Measurements from ENCODE around the gene HSPB9. TPM values are rescaled to one million over a fixed set of nuclear protein-coding genes. Genes with fewer than 3 reads are reported as not detected.

The HSPB9 gene
- total and polyA plus RNA-seq, 2 of the 8 experiments (the other 6 are each of a cell fraction or from before 2014, with no cell fraction given): 0.27 to 0.30 TPM

GRCh38 chr17:42125565-42125964 is 3.0 kb downstream of the HSPB9 start (continued):
- TF ChIP-seq USF2 (IDR thresholded peaks at IDR 0.05; ENCODE audit: low read length): no peak

All from H1 (cell line).